HFFc6 (cell line): ENCODE data around the gene GNG7. TPM values are rescaled to one million over a fixed set of nuclear protein-coding genes. Genes with fewer than 3 reads are reported as not detected.
A peak's percentile ranks its signal among the peaks of the same experiment; 100 is the strongest.

Experiments used
- DNase-seq: peaks from one replicate; pipeline ENCODE4 v3.0.0-alpha.2; 2018
- H3K27ac Mint-ChIP-seq: 2 replicates; pipeline ENCODE4 v1.8.0; 2020; ENCODE audit warnings: mild to moderate bottlenecking, mixed read lengths
- H3K27me3 Mint-ChIP-seq: 2 replicates; pipeline ENCODE4 v1.8.0; 2021; ENCODE audit warnings: mild to moderate bottlenecking, moderate library complexity, mixed read lengths; ENCODE audit not compliant: insufficient read depth
- H3K36me3 Mint-ChIP-seq: 2 replicates; pipeline ENCODE4 v1.8.0; 2021; ENCODE audit warnings: low read depth, mixed read lengths
- H3K4me1 Mint-ChIP-seq: 2 replicates; pipeline ENCODE4 v1.8.0; 2020; ENCODE audit warnings: low read depth, mixed read lengths
- H3K4me3 Mint-ChIP-seq: 2 replicates; pipeline ENCODE4 v1.8.0; 2020; ENCODE audit warnings: mild to moderate bottlenecking, moderate library complexity, mixed read lengths
- H3K9me3 Mint-ChIP-seq: 2 replicates; pipeline ENCODE4 v1.8.0; 2020; ENCODE audit warnings: mild to moderate bottlenecking, mixed read lengths
- CTCF ChIP-seq: fragments of 200-600 bp; sonication (generic); IDR thresholded peaks from 2 replicates; pipeline ENCODE4 v1.5.0; 2021; ENCODE audit warnings: antibody characterized with exemption, mild to moderate bottlenecking
- total RNA-seq, 6 experiments: library from RNA; stranded (reverse); fragmentation: NEBNext Ultra II Directional; extraction: Animal tissue kit (Norgen Biotek cat#: 25700); gene quantifications; 2 replicates in 1 of 6; 3 replicates in 5 of 6; pipeline ENCODE4 v1.2.3, GENCODE V29; 2021

GNG7 gene
- total RNA-seq, 6 experiments from 2014 or later = 0.09 to 0.29 (median 0.11) TPM; not detected in 1

- Mint-ChIP-seq H3K9me3 (no peaks in the 10 kb centered on the region), H3K27ac (no peak overlapping the region), H3K36me3 (peaks cover 4% of the 10 kb centered on the region; the same call in 1 of the 2 replicates), H3K4me3 (no peak overlapping the region), H3K4me1 (no peaks in the 10 kb centered on the region), H3K27me3 (peaks cover 20% of the 10 kb centered on the region)
- TF ChIP-seq CTCF = peak; percentile 47
- no peak for DNase-seq
Measured at GRCh38 chr19:2661615-2662014, 40.9 kb downstream of the GNG7 start.

GRCh38 chr19:2659856-2660432 is 42.5 kb downstream of the GNG7 start:
- no peak for DNase-seq
- no peaks in the 10 kb centered on the region for H3K9me3 Mint-ChIP-seq
- H3K4me1 Mint-ChIP-seq = no peaks in the 10 kb centered on the region
- TF ChIP-seq CTCF = no peak
- H3K36me3 Mint-ChIP-seq = peaks cover 4% of the 10 kb centered on the region; the same call in 1 of the 2 replicates
- H3K27me3 Mint-ChIP-seq = peaks cover 13% of the 10 kb centered on the region
- H3K27ac Mint-ChIP-seq = no peak overlapping the region
- H3K4me3 Mint-ChIP-seq = no peak overlapping the region

- peaks cover 17% of the 10 kb centered on the region for H3K27me3 Mint-ChIP-seq
- H3K4me1 Mint-ChIP-seq = no peaks in the 10 kb centered on the region
- no peak overlapping the region for H3K4me3 Mint-ChIP-seq
- H3K9me3 Mint-ChIP-seq = no peaks in the 10 kb centered on the region
- H3K27ac Mint-ChIP-seq = no peak overlapping the region
- no peak for TF ChIP-seq CTCF
- no peak for DNase-seq
- peaks cover under 1% of the 10 kb centered on the region; the same call in 1 of the 2 replicates for H3K36me3 Mint-ChIP-seq
Measured at GRCh38 chr19:2656533-2656932, 46.0 kb downstream of the GNG7 start.

GRCh38 chr19:2653710-2654707 is 48.5 kb downstream of the GNG7 start:
- no peak for DNase-seq
- no peaks in the 10 kb centered on the region for H3K36me3 Mint-ChIP-seq
- H3K4me1 Mint-ChIP-seq = no peaks in the 10 kb centered on the region
- no peaks in the 10 kb centered on the region for H3K9me3 Mint-ChIP-seq
- no peak for TF ChIP-seq CTCF
- no peak overlapping the region for H3K4me3 Mint-ChIP-seq
- H3K27ac Mint-ChIP-seq = no peak overlapping the region
- peaks cover 13% of the 10 kb centered on the region for H3K27me3 Mint-ChIP-seq

GRCh38 chr19:2653218-2653617 is 49.3 kb downstream of the GNG7 start:
- no peak for TF ChIP-seq CTCF
- no peaks in the 10 kb centered on the region for H3K9me3 Mint-ChIP-seq
- H3K27me3 Mint-ChIP-seq = peaks cover 12% of the 10 kb centered on the region
- no peak overlapping the region for H3K4me3 Mint-ChIP-seq
- no peaks in the 10 kb centered on the region for H3K4me1 Mint-ChIP-seq
- no peaks in the 10 kb centered on the region for H3K36me3 Mint-ChIP-seq
- H3K27ac Mint-ChIP-seq = no peak overlapping the region
- no peak for DNase-seq
